H1 (cell line): ENCODE results near the gene CTAGE6. TPM values are rescaled to one million over a fixed set of nuclear protein-coding genes. Genes with fewer than 3 reads are reported as not detected.
"Not testable (repeated sequence)": the region's sequence is repeated elsewhere in the genome, so short reads cannot be mapped to it uniquely, and the experiment has no call there.

Source experiments
- CTCF ChIA-PET: fragments of 300-600 bp; sonication (Branson Sonifier 250); formaldehyde crosslinking; loops from one replicate; lab custom pipeline; 2021; ENCODE audit not compliant: partially characterized antibody; lab: Charles Lee
- POLR2A ChIA-PET: fragments of 300-600 bp; sonication (Branson Sonifier 250); formaldehyde crosslinking; loops from one replicate; lab custom pipeline; 2021; ENCODE audit warnings: inconsistent platforms; ENCODE audit not compliant: partially characterized antibody; lab: Charles Lee
- DNase-seq, 2 experiments: peaks; one replicate each; pipeline versions ENCODE4 v3.0.0 to v3.0.0-alpha.2; 2010 to 2022; ENCODE audit warnings: low spot score in 2 of 2, low read depth in 1 of 2, mixed read lengths in 1 of 2
- FAIRE-seq: peaks from 2 replicates; lab custom pipeline; 2011; peaks lifted over from hg19 to GRCh38; lab: Jason Lieb, UNC
- H2AFZ ChIP-seq: 2 replicates; pipeline ENCODE4 v1.8.1; 2012; ENCODE audit warnings: low read length, inconsistent platforms
- H2AK5ac ChIP-seq: 2 replicates; pipeline ENCODE4 v1.6.1; 2013; ENCODE audit warnings: low read depth, low read length
- H2BK120ac ChIP-seq: replicated peaks from 2 replicates; pipeline ENCODE3; 2013; ENCODE audit warnings: low read depth, low read length, inconsistent platforms
- H2BK12ac ChIP-seq: 2 replicates; pipeline ENCODE4 v1.6.1; 2013; ENCODE audit warnings: low read depth, low read length
- H2BK15ac ChIP-seq: 2 replicates; pipeline ENCODE4 v1.6.1; 2013; ENCODE audit warnings: low read length
- H2BK20ac ChIP-seq: 2 replicates; pipeline ENCODE4 v1.6.1; 2013; ENCODE audit warnings: low read length
- H2BK5ac ChIP-seq: 2 replicates; pipeline ENCODE4 v1.6.1; 2013; ENCODE audit warnings: low read depth, low read length
- H3K14ac ChIP-seq: 2 replicates; pipeline ENCODE4 v1.6.1; 2013; ENCODE audit warnings: inconsistent platforms; ENCODE audit not compliant: insufficient read length
- H3K18ac ChIP-seq: 2 replicates; pipeline ENCODE4 v1.6.1; 2013; ENCODE audit warnings: low read length; ENCODE audit errors: extremely low read depth
- H3K23ac ChIP-seq: 2 replicates; pipeline ENCODE4 v1.6.1; 2013; ENCODE audit warnings: inconsistent platforms; ENCODE audit not compliant: insufficient read length
- H3K23me2 ChIP-seq: 2 replicates; pipeline ENCODE4 v1.6.1; 2013; ENCODE audit warnings: low read depth, low read length
- H3K27ac ChIP-seq: 2 replicates; pipeline ENCODE4 v1.6.1; 2011; ENCODE audit warnings: low read depth, low read length, inconsistent platforms
- H3K27me3 ChIP-seq, 4 experiments: replicated peaks in 1 of 4; 1 replicate in 1 of 4; 2 replicates in 3 of 4; pipeline versions ENCODE4 v1.6.1 to v1.8.1; 2011 to 2013; ENCODE audit warnings: low read length in 3 of 4, mild to moderate bottlenecking in 3 of 4, inconsistent platforms in 2 of 4, mixed read lengths in 2 of 4, moderate library complexity in 1 of 4; ENCODE audit not compliant: control insufficient read depth in 3 of 4, insufficient read depth in 3 of 4; ENCODE audit errors: extremely low read depth in 1 of 4
- H3K36me3 ChIP-seq, 4 experiments: 2 replicates each; pipeline versions ENCODE4 v1.6.1 to v1.8.1; 2011 to 2013; ENCODE audit warnings: mild to moderate bottlenecking in 4 of 4, low read length in 3 of 4, moderate library complexity in 2 of 4, control low read depth in 1 of 4, inconsistent platforms in 1 of 4; ENCODE audit not compliant: insufficient read depth in 4 of 4, control insufficient read depth in 2 of 4
- H3K4ac ChIP-seq: replicated peaks from 2 replicates; pipeline ENCODE3; 2013; ENCODE audit warnings: low read length, low read depth, mixed read lengths, inconsistent platforms; ENCODE audit not compliant: insufficient read length
- H3K4me1 ChIP-seq, 4 experiments: replicated peaks in 1 of 4; 1 replicate in 1 of 4; 2 replicates in 3 of 4; pipeline versions ENCODE4 v1.6.1 to v1.8.1; 2011 to 2013; ENCODE audit warnings: low read length in 3 of 4, inconsistent platforms in 2 of 4, mixed read lengths in 1 of 4; ENCODE audit not compliant: insufficient read depth in 4 of 4, control insufficient read depth in 3 of 4
- H3K4me2 ChIP-seq, 2 experiments: 2 replicates each; pipeline versions ENCODE4 v1.6.1 to v1.8.1; 2011 to 2013; ENCODE audit warnings: low read depth in 2 of 2, low read length in 2 of 2, control low read depth in 1 of 2, inconsistent platforms in 1 of 2, mild to moderate bottlenecking in 1 of 2; ENCODE audit not compliant: insufficient read depth in 1 of 2
- H3K4me3 ChIP-seq, 4 experiments: fragments of 200-600, 300-600 bp in 1 of 4; sonication (generic), shearing (Covaris generic), sonication (Bioruptor Twin) in 1 of 4; 2 replicates each; pipeline versions ENCODE4 v1.5.1 to v1.8.1; 2011 to 2016; ENCODE audit warnings: low read length in 4 of 4, low read depth in 3 of 4, control low read depth in 2 of 4, inconsistent platforms in 2 of 4, mild to moderate bottlenecking in 2 of 4, mixed read lengths in 1 of 4, moderate library complexity in 1 of 4; ENCODE audit not compliant: insufficient read depth in 2 of 4; ENCODE audit errors: extremely low read depth in 1 of 4
- H3K56ac ChIP-seq: replicated peaks from 2 replicates; pipeline ENCODE3; 2013; ENCODE audit warnings: low read depth, mild to moderate bottlenecking, mixed read lengths, low read length, inconsistent platforms; ENCODE audit not compliant: insufficient read length
- H3K79me1 ChIP-seq: 2 replicates; pipeline ENCODE4 v1.6.1; 2013; ENCODE audit warnings: low read depth, low read length, control low read depth
- H3K79me2 ChIP-seq, 2 experiments: 2 replicates each; pipeline versions ENCODE4 v1.6.1 to v1.8.1; 2012 to 2013; ENCODE audit warnings: low read length in 2 of 2, mild to moderate bottlenecking in 2 of 2, inconsistent platforms in 1 of 2; ENCODE audit not compliant: insufficient read depth in 2 of 2, control insufficient read depth in 1 of 2
- H3K9ac ChIP-seq, 4 experiments: replicated peaks in 1 of 4; 1 replicate in 1 of 4; 2 replicates in 3 of 4; pipeline versions ENCODE4 v1.6.1 to v1.8.1; 2011 to 2013; ENCODE audit warnings: low read depth in 3 of 4, low read length in 3 of 4, control low read depth in 2 of 4, mild to moderate bottlenecking in 2 of 4, moderate library complexity in 2 of 4, inconsistent platforms in 1 of 4; ENCODE audit errors: extremely low read depth in 1 of 4
- H3K9me3 ChIP-seq, 2 experiments: 2 replicates each; pipeline versions ENCODE4 v1.6.1 to v1.8.1; 2012 to 2013; ENCODE audit warnings: mild to moderate bottlenecking in 2 of 2, moderate library complexity in 2 of 2, control low read depth in 1 of 2, inconsistent platforms in 1 of 2, low read depth in 1 of 2, low read length in 1 of 2, mixed read lengths in 1 of 2; ENCODE audit not compliant: insufficient read depth in 2 of 2
- H4K20me1 ChIP-seq, 2 experiments: replicated peaks in 1 of 2; 2 replicates each; pipeline versions ENCODE3 to v1.8.1; 2011 to 2013; ENCODE audit warnings: inconsistent platforms in 2 of 2, low read length in 2 of 2, mild to moderate bottlenecking in 1 of 2; ENCODE audit not compliant: insufficient read depth in 2 of 2, control insufficient read depth in 1 of 2
- H4K5ac ChIP-seq: 2 replicates; pipeline ENCODE4 v1.6.1; 2013; ENCODE audit warnings: low read length, low read depth, mixed read lengths, inconsistent platforms; ENCODE audit not compliant: insufficient read length
- H4K8ac ChIP-seq: 2 replicates; pipeline ENCODE4 v1.8.0; 2013; ENCODE audit warnings: mild to moderate bottlenecking, moderate library complexity, low read length, inconsistent platforms; ENCODE audit not compliant: insufficient read depth; ENCODE audit errors: extremely low read depth
- H4K91ac ChIP-seq: replicated peaks from 2 replicates; pipeline ENCODE3; 2013; ENCODE audit warnings: low read length, mixed read lengths, inconsistent platforms; ENCODE audit not compliant: insufficient read length
- WGBS, 2 experiments: shearing (Covaris generic) in 1 of 2; methylation state at CpG; one replicate each; pipeline versions ENCODE4 v1.1.6 to v1.1.7; 2013 to 2015; ENCODE audit warnings: low lambda C conversion rate in 2 of 2, mixed read lengths in 2 of 2, inconsistent platforms in 1 of 2, low coverage in 1 of 2, missing lambda C conversion rate in 1 of 2; ENCODE audit not compliant: insufficient replicate concordance in 2 of 2, insufficient coverage in 1 of 2, insufficient read length in 1 of 2; ENCODE audit errors: extremely low coverage in 1 of 2, missing lambda C conversion rate in 1 of 2; 5-methylcytosine and 5-hydroxymethylcytosine counted together
- polyA plus RNA-seq, 7 experiments: library from polyadenylated mRNA; depleted of rRNA in 3 of 7; stranded (reverse) in 5 of 7; unstranded in 2 of 7; fragments of >200 nt in 5 of 7; fragments of 200-250 nt in 2 of 7; gene quantifications; 1 replicate in 5 of 7; 2 replicates in 1 of 7; 4 replicates in 1 of 7; pipeline versions ENCODE4 v1.2.1 to v1.2.3, GENCODE V29; 2011 to 2013; ENCODE audit warnings: missing spikeins in 2 of 7, mixed read lengths in 2 of 7
- total RNA-seq: library from RNA; stranded (reverse); fragmentation: NEBNext Ultra II Directional; extraction: Animal tissue kit (Norgen Biotek cat#: 25700); gene quantifications from 2 replicates; pipeline ENCODE4 v1.2.1, GENCODE V29; 2021

CTAGE6 gene
- total and polyA plus RNA-seq, 2 of the 8 experiments (the other 6 are each of a cell fraction or from before 2014, with no cell fraction given), result not detected

- H3K4me1 ChIP-seq, H3K9me3 ChIP-seq, H3K23me2 ChIP-seq, H4K8ac ChIP-seq, H3K23ac ChIP-seq, H3K27me3 ChIP-seq, H3K4ac ChIP-seq, H3K4me2 ChIP-seq, H3K14ac ChIP-seq, H4K20me1 ChIP-seq, H3K4me3 ChIP-seq, H2BK120ac ChIP-seq, H4K91ac ChIP-seq, POLR2A ChIA-PET, H2BK5ac ChIP-seq, H2BK20ac ChIP-seq, CTCF ChIA-PET, H4K5ac ChIP-seq, H2AFZ ChIP-seq, DNase-seq, FAIRE-seq, H3K79me2 ChIP-seq, H3K9ac ChIP-seq, H3K18ac ChIP-seq, H3K36me3 ChIP-seq, H2AK5ac ChIP-seq, H3K56ac ChIP-seq, H2BK15ac ChIP-seq, H3K79me1 ChIP-seq, H2BK12ac ChIP-seq, H3K27ac ChIP-seq: not testable (repeated sequence)
- WGBS, 2 experiments, result no CpG with 5 or more reads among the region's 4 CpGs
Measured at GRCh38 chr7:143745340-143745739, 12.2 kb downstream of the CTAGE6 start.
